HG02870 (cell line): Measurements from ENCODE around the gene SLC25A19.
"Not testable (repeated sequence)": the region's sequence is repeated elsewhere in the genome, so short reads cannot be mapped to it uniquely, and the experiment has no call there.

Experiments used
- ATAC-seq: cut with Tn5 transposase; IDR thresholded peaks from one replicate; pipeline ENCODE4 v1.9.1; 2021; ENCODE audit warnings: mild to moderate bottlenecking, moderate library complexity; ENCODE audit not compliant: unreplicated experiment

The SLC25A19 gene

DNA sequence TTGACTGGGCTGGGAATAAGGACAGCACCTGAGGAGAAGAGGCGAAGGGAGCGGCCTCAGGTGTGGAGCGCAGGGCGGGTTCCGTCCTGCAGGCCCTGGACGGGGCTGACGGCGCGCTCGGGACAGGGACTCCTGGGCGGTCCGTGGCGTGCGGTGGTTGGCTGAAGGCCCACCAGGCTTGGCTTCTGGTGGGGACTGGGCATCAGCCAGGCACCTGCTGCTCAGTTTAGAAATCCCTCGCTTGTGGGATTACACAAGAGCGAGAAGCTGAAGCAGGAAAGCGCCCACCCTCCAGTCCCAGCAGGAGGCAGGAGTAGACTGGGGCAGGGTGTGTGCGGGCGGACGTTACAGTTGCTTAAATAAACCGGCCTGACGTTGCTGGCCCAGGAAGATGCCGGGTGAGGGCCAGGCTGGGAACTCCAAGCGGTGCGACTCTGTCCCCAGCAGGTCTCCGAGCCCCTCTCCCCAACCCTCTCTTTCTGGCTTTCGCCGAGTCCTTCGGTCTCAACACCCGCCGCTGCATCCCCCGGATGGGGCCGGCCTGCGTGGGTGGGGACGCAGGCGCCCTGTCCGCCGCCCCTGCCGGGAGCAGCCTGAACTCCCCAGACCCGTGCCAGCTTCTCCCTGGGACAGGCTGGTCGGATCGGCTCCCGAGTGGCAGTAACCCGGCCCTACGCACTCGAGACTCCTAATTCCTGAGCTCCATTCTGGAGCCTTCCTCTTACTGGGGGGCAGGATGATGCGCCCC lies 18.8 kb downstream of the SLC25A19 start:
- ATAC-seq = peak; percentile 37

DNA sequence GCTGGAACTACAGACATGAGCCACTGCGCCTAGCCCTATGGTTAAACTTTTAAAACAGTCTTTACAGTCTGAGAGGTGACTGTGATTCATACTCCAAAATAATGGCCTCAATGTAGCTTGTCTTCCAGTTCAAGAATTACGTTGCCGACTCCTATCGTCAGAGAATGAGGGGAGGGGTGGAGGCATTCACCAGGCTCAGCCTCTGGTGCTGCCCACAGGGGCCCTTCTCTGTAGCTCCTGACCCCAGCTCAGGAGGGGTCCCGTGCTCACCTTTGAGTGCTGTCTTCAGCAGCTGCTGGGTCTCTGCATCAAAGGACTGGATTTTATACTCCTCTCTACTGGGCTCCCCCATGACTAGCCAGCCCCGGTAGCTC lies 19.4 kb downstream of the SLC25A19 start:
- ATAC-seq = no peak

DNA sequence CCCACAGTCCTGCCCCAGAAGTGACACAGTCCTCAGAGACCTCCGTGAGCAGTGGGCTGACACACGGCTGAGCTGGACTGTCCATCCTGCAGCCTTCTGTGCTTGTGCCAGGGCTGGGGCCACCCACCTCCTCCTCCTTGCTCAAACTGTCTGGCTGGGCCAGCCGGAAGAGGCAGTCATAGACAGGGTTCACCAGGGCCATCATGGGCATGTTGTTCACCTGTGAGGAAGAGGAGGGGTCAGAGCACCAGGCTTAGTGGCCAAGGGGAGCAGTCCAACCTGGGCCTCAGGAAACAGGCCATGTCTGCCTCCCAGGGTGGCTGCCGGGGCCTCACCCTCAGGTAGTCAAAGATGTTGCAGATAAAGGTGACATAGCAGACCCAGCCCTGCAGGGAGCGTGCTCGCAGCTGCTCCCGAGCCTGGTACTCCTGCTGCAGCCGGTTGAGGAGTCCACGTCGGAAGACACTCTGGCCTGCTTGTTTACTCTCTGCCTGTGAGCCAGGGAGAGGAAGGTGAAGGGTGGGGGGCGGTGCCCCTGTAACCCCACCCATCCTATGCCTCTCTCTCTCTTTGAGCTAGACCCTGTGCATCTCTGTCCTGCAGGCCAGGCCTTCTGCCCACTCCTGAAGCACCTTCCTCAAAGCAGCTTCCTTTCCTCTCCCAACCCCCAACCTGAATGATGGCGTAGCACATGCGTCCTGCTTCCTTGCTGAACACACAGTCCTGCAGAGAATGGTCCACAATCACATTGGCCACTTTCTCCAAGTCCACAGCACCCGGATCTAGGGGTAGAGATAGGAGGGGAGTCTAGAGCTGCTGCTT lies 21.6 kb downstream of the SLC25A19 start:
- ATAC-seq = no peak

DNA sequence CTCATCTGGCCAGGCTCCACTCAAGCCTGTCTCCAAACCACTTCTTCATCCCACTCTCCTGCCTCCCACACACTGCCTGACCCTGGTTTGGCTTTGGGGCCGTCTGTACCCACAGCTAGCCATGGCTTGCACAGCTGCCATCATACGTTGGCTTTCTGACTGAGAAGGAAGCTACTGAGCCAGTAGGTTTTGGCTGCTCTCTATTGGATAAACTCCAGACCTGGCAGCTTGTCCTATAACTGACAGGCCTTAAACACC lies 22.2 kb downstream of the SLC25A19 start:
- no peak for ATAC-seq

DNA sequence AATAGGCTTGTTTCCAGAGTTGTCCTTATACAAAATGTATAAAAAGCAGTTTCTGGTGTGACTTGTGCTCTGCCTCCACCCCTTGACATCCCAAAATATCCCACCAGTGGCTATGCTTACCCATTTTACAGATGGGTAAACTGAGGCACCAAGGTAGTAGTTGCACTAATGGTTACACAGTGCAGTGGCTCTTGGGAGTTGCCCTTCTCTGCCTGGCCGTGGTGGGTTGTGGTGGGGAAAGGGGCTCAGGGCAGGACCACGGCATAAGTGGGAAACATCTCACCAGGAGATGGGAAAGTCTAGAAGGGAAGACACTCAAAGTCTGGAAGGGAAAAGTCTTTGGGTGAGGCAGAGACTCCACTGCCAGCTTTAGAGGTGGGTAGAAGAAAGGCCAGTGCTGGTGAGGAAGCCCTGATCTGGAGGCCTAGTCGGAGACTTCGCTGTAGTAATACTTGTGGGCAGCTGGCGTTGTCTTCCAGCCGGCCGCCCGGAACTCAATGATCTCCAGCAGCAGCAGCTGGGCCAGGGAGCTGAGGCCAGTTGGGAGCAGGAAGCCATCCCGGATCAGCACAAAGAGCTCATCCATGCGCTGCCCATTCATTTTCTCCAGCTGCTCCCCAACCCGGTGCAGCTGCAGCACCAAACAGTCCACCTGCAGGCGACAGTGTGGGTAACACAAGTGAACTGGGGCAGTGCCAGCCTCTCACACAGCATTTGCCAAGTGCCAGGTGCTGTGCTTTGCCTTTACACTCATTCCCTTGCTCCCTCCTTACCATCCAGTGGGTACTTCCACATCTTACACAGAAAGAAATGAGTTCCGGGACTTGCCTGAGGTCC lies 22.7 kb downstream of the SLC25A19 start:
- no peak for ATAC-seq

DNA sequence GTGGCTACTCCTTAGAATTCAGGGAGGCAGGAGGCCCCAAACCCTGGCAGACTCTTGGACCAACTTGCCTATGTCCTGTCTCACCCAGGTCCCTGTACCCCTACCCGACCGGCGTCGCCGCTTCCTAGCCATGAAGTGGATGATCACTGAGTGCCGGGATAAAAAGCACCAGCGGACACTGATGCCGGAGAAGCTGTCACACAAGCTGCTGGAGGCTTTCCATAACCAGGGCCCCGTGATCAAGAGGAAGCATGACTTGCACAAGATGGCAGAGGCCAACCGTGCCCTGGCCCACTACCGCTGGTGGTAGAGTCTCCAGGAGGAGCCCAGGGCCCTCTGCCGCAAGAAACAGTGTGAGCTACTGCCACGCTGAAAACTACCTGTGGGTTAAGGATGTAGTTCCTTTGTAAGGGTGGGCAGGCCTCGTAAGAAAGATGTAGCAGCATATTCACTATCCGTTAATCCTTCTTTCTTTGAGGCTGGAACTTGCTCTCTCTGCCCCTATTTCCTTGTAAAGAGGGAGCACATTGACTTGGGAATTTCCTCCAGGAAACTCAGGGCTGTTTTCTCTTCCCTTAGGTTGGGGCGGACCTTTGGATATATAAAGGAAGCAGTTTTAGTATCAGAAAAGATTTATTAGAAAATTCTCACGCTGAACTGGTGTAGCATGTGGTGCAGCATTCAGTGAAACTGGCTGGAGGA lies 23.5 kb downstream of the SLC25A19 start:
- ATAC-seq = no peak

DNA sequence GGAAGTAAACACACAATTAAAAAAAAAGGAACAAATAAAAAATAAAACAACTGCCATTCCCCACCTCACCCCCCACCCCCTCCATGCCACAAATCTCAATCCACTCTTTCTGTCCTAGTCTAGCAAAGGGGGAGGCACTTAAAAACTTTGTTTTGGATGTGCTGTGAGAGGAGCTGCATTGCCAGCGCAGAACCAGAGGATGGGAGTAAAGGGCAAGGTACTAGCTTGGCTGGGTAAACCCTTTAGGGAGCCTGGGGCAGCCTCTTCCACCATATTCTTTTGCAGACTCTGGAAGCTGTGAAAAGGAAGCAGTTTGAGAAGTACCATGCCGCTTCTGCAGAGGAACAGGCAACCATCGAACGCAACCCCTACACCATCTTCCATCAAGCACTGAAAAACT lies 26.2 kb downstream of the SLC25A19 start:
- no peak for ATAC-seq

DNA sequence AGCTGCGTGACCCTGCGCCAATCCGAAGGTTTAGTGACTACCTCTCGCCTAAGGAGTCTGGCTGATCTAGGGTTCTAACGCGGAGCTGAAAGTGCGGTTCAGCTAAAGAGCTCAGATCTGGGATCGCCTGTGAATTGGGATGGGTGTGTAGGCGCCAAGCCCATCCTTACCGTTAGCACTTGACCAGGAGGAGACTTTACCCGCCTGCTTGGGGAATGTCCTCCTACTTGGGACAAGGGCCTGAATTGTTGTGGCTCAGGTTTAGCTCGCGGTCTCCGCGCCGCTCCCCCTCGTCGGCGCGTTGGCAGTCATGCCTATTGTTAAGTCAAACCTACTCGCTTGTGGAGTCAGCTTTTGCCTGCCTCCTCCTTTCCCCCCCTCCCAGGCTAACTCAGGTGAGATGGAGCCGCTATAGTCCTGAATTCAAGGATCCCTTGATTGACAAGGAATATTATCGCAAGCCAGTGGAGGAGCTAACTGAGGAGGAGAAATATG lies 27.1 kb downstream of the SLC25A19 start:
- ATAC-seq = peak; percentile 17

DNA sequence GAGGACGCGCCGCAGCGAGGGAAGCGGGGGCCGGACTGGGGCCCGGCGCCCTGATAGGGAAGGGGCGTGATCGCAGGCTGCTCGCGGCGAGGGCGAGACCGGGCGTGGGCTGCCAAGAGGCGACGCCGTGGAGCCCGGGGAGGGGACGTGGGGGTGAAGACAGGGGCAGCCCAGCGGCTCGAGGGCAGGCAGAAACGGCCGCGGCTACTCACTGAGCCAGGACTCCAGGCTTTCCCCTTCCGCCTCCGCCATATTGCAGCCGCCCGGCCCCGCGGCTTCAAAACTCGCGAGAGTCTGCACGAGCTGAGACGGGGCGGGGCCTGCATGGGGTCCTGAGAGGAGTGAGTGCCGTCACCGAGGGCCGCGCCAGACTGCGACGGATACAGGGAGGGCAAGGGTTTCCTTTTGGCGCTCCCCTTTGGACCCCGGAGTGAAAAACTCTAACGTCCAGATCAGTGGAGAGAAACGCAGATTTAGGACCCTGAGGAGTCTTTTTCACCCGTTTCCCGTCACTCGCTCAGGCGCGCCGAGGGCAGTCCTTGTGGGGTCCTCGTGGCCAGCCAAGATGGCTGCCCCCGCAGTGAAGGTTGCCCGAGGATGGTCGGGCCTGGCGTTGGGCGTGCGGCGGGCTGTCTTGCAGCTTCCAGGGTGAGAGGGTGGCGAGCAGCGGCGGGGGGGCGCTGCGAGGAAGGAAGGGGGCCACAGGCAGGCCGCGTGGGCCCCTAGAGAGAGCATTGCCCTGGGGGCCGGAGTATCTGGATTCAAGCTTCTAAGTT lies 27.7 kb downstream of the SLC25A19 start, which contains the start of the genes GGA3 and MRPS7:
Gene GGA3 (minus strand): TSS at position 271 of the 776 bp plus-strand sequence. CDS start 19 bp downstream, at position 252.
Gene MRPS7 (plus strand): TSS at position 544 of the 776 bp plus-strand sequence. CDS start 22 bp downstream, at position 566.
- peak; percentile 86 for ATAC-seq

DNA sequence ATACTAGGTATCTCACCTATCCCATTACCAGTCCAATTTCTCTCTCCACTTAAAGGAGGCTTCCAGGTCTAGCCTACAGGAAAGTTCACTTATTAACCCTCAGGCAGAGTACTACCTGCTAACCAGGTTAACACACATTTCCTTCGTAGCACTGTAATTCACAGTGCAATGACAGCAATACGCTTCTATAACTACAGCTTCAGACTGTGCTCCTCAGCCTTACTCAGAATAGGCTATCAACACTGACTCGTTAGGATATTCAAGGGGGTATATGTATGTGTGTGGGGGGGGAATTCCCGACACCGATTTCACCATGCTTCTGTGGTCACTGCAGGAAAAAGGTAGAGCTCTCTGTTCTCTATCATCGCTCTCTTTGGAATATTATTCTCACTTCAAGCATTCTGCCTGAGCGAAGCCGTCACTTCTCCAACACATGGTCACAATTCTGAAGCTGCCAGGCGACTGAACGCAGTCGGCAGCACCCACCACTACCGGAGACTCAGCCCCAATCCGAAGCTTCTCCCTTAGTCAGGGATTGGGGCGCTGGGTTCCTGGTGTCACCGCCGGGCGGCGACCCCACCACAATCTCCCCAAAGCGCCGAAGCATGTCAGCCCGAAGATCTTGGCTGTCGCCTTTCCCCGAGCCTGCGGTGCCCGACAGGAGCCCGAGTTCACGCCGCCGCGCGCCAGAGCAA lies 28.4 kb downstream of the SLC25A19 start:
- peak; percentile 20 for ATAC-seq

DNA sequence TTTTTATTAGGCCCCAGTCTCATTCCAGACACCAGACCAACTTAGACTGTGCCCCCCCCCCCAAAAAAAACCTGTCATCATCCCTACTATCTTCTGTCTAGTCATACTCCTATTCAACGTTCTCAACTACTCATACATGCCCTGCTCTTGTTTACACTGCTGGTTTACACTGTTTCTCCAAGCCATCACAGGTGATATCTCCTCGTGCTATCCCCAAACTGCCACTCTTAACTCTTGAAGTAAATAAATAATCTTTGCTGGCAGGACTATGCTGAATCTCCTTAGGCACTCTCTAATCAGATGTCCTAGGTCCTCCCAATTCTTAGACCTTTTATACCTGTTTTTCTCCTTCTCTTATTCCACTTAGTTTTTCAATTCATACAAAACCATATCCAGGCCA lies 32.0 kb downstream of the SLC25A19 start:
- not testable (repeated sequence) for ATAC-seq

DNA sequence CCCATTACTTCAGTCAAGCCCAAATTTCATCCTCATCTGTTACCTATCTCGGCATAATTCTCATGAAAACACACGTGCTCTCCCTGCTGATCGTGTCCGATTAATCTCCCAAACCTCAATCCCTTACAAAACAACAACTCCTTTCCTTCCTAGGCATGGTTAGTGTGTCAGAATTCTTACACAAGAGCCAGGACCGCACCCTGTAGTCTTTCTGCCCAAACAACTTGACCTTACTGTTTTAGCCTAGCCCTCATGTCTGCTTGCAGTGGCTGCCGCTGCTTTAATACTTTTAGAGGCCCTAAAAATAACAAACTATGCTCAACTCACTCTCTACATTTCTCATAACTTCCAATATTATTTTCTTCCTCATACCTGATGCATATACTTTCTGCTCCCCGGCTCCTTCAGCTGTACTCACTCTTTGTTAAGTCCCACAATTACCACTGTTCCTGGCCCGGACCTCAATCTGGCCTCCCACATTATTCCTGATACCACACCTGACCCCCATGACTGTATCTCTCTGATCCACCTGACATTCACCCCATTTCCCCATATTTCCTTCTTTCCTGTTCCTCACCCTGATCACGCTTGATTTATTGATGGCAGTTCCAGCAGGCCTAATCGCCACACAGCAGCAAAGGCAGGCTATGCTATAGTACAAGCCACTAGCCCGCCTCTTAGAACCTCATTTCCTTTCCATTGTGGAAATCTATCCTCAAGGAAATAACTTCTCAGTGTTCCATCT lies 33.1 kb downstream of the SLC25A19 start:
- ATAC-seq = not testable (repeated sequence)

DNA sequence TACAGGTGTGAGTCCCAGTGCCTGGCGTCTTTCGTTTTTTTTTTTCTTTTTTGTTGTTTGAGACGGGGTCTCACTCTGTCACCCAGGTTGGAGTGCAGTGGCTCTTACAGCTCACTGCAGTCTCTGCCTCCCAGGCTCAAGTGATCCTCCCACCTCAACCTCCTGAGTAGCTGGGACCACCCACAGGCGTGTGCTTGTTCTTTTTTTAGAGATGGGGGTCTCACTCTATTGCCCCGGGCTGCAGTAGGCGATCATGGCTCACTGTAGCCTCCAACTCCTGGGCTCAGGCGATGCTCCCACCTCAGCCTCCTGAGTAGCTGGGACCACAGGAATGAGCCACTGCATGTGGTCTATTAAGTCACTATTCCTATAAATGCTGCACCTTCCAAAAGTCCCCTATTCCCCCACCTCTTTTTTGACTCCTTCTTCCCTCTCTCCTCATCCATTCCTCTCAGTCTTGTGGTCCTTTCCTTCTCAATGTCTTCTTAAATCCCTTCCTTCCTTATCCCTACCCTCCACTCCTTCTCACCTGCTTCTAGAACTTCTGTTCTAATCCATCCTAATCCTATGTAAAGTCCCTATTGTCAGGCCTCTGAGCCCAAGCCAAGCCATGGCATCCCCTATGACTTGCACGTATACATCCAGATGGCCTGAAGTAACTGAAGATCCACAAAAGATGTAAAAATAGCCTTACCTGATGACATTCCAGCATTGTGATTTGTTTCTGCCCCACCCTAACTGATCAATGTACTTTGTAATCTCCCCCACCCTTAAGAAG lies 37.0 kb downstream of the SLC25A19 start:
- no peak for ATAC-seq

DNA sequence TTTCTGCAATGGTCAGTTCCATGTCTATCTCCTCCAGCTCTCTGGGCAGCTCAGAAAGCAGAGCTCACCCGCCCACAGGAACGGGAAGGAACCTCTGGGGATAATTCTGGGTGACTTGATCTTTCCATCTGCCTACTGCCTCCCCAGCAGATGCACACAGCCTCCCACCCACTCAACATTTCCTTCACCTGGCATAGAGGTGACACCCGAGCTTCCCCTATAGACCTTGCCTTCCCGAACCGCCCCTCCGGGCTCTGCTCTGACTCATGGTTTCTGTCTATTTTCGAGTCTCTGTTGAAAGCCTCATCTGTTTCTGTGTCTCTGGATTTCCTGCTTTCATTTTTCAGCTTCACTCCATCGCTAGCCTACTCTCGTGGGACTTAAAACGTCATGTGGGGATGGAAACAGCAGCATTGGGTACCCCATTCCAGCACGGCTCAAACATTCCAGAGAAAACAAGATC lies 39.2 kb downstream of the SLC25A19 start:
- peak; percentile 80 for ATAC-seq

DNA sequence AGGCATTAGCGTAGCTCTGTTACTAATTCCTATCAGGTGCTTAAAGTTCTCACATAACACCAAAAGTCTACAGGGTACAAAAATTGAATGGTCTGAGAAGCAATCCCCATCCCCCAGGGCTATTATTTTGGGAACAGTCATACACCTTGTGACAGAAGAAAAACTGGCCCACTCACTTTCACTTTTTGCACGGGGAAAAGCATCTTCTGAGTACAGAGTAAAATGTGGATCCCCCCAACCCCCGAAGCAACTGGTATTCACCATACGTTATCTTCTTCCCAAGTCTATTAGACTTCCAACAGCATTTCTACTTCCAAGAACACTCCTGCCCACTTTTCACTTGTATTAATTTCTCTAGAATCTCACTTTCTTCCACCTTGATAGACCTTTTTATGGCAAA lies 39.7 kb downstream of the SLC25A19 start:
- no peak for ATAC-seq

DNA sequence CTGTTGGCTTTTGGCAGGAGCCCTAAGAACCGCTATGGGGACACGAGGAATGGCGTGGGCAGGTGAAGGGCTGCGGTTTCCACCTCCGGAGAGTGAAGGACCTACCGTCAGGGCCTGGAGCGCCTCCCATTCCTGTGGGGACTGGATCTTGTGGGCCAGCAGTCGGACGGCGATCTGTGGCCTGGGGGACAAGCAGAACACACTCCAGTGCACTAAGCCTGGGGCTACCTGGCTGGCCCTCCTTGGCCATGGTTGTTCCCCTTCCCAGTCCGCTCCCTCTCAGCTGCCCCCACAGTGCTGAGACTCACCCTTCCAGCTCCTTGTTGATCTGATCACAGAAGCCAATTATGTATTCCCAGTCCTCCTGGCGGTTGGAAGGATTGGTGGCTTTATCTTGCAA lies 42.8 kb downstream of the SLC25A19 start:
- no peak for ATAC-seq

DNA sequence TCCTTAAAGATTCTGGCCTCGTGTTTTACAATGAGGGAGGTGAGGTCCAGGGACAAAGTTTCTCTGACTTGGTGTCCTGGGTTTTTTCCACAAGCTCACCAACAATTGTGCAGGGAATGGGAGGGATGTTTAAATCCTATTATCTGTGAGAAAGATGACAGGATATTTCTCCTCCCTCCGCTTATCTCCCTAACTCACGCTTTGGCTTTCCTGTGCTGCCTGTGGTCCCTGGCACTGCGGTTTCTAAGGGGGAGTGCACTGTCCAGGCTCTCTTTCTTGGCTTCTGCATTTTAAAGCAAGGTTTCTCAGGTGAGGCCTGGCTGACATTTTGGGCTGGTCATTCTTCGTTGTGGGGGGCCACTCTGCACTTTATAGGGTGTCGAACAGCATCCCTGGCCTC lies 44.2 kb downstream of the SLC25A19 start:
- ATAC-seq = no peak
